IPS-18a (cell line): ENCODE measurements around the gene TMEM184C.

Source experiments
- H3K27ac ChIP-seq: one replicate; pipeline ENCODE4 v1.5.1; 2013; ENCODE audit warnings: low read length
- H3K27me3 ChIP-seq: one replicate; pipeline ENCODE4 v1.6.1; 2013; ENCODE audit warnings: mild to moderate bottlenecking, low read length; ENCODE audit not compliant: control insufficient read depth, insufficient read depth
- H3K36me3 ChIP-seq: one replicate; pipeline ENCODE4 v1.6.1; 2013; ENCODE audit warnings: low read depth, low read length; ENCODE audit not compliant: control insufficient read depth
- H3K4me1 ChIP-seq: one replicate; pipeline ENCODE4 v1.6.1; 2013; ENCODE audit warnings: low read depth, low read length; ENCODE audit not compliant: control insufficient read depth
- H3K4me3 ChIP-seq: one replicate; pipeline ENCODE4 v1.5.1; 2013; ENCODE audit warnings: low read length
- H3K9ac ChIP-seq: one replicate; pipeline ENCODE4 v1.6.1; 2013; ENCODE audit warnings: mild to moderate bottlenecking, low read length, moderate library complexity
- H3K9me3 ChIP-seq: one replicate; pipeline ENCODE4 v1.6.1; 2013; ENCODE audit warnings: low read depth, low read length; ENCODE audit not compliant: control insufficient read depth

Gene TMEM184C

GRCh38 chr4:147617173-147617840 lies at the start of gene TMEM184C:
TMEM184C (plus strand) TSS chr4:147617397; CDS start chr4:147617957, 560 bp downstream.
- H3K36me3 ChIP-seq, result peaks cover 6% of the 10 kb centered on the region
- H3K27ac ChIP-seq, result peak within 1 kb of the TSS; percentile 21
- H3K4me1 ChIP-seq, result peaks cover 4% of the 10 kb centered on the region
- H3K4me3 ChIP-seq, result peak within 1 kb of the TSS; percentile 74
- no peaks in the 10 kb centered on the region for H3K27me3 ChIP-seq
- H3K9me3 ChIP-seq, result no peaks in the 10 kb centered on the region
- H3K9ac ChIP-seq, result peak within 1 kb of the TSS; percentile 56

- H3K4me3 ChIP-seq, result no peak overlapping the region
- H3K4me1 ChIP-seq, result peaks cover 11% of the 10 kb centered on the region
- no peak overlapping the region for H3K9ac ChIP-seq
- H3K27me3 ChIP-seq, result no peaks in the 10 kb centered on the region
- no peaks in the 10 kb centered on the region for H3K9me3 ChIP-seq
- no peak overlapping the region for H3K27ac ChIP-seq
- no peaks in the 10 kb centered on the region for H3K36me3 ChIP-seq
Measured at GRCh38 chr4:147570616-147571015, 46.6 kb upstream of the TMEM184C start.

DNA sequence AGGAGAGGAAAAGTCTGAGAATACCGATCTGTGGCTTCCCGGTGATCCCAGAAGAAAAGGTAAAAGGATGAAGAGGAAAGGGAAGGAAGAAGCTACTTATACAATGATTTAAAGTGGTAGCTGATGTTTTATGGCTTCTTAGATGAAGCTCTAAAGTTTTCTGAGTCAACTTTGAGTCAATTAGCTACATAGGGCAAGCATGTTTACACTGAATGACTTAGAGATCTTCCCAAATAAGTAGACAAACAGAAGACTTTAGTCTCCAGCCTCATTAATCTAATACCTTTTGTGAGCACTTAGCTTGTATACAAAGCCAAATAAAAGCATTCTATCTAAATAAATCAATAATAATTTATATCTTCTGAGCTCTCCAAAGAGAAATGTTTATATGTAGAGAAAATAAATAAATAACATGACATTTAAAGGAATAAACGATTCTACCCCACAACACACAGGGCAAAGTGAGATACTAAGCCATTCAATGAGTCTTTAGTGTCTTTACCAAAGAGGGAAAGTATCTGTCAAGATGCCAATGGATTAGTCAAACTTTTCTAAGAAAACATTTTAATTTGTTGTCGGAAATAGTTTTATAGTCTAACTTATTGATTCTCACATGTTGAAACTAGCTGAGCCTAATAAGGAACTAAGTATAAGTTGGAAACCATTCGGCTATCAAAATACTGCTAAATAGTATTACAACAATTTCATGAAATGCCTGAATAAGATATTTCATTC lies 46.0 kb upstream of the TMEM184C start:
- Histone ChIP-seq H3K27ac (no peak overlapping the region), H3K9me3 (no peaks in the 10 kb centered on the region), H3K27me3 (no peaks in the 10 kb centered on the region), H3K9ac (no peak overlapping the region), H3K4me1 (peaks cover 11% of the 10 kb centered on the region), H3K36me3 (no peaks in the 10 kb centered on the region), H3K4me3 (no peak overlapping the region)

- Histone ChIP-seq H3K4me3 (no peak overlapping the region), H3K9me3 (no peaks in the 10 kb centered on the region), H3K9ac (no peak overlapping the region), H3K36me3 (no peaks in the 10 kb centered on the region), H3K27ac (no peak overlapping the region), H3K4me1 (no peaks in the 10 kb centered on the region), H3K27me3 (no peaks in the 10 kb centered on the region)
Measured at GRCh38 chr4:147576084-147576483, 41.1 kb upstream of the TMEM184C start.

GRCh38 chr4:147578051-147578476 lies 39.1 kb upstream of the TMEM184C start:
- H3K27ac ChIP-seq, result no peak overlapping the region
- H3K9me3 ChIP-seq, result no peaks in the 10 kb centered on the region
- H3K27me3 ChIP-seq, result no peaks in the 10 kb centered on the region
- H3K4me3 ChIP-seq, result no peak overlapping the region
- no peaks in the 10 kb centered on the region for H3K4me1 ChIP-seq
- H3K36me3 ChIP-seq, result no peaks in the 10 kb centered on the region
- H3K9ac ChIP-seq, result no peak overlapping the region

- no peaks in the 10 kb centered on the region for H3K27me3 ChIP-seq
- H3K4me1 ChIP-seq, result no peaks in the 10 kb centered on the region
- no peak overlapping the region for H3K27ac ChIP-seq
- H3K9me3 ChIP-seq, result no peaks in the 10 kb centered on the region
- no peak overlapping the region for H3K4me3 ChIP-seq
- H3K36me3 ChIP-seq, result no peaks in the 10 kb centered on the region
- no peak overlapping the region for H3K9ac ChIP-seq
Measured at GRCh38 chr4:147578593-147578992, 38.6 kb upstream of the TMEM184C start.

- H3K36me3 ChIP-seq, result no peaks in the 10 kb centered on the region
- no peaks in the 10 kb centered on the region for H3K4me1 ChIP-seq
- H3K9me3 ChIP-seq, result no peaks in the 10 kb centered on the region
- H3K4me3 ChIP-seq, result no peak overlapping the region
- no peak overlapping the region for H3K27ac ChIP-seq
- H3K27me3 ChIP-seq, result no peaks in the 10 kb centered on the region
- H3K9ac ChIP-seq, result no peak overlapping the region
Measured at GRCh38 chr4:147580396-147580795, 36.8 kb upstream of the TMEM184C start.

DNA sequence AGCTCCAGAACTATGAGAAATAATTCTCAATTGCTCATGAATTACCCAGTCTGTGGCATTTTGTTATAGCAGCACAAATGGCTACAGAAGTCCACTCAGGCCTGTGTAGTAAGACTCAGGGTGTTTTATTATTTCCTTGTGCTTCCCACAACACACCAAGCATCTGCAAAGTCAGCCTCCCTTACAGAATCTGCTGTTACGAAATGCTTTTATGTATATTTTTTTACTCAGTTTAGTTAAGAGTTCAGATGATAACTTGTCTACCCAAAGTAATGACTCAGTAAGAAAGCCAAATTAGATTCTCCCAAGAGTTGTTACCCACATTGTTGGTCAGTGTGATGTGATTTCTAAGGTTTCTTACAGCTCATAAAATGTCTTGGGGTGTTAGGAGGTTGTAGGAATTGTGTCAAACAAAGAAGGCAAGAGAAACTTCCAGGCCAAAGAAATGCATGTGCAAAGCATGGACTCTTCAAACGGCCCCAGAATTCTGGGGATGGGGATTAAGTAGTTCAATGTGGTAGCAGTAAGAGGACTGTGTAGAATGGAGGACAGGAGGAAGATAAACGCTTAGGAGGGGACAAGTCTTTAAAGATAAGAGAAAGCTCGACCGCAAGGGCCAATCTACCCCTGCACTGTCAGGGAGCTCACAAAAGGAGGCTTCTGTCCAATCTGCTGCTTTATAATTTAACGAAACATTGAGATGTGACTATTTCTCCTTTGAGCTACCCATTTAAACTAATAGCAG lies 35.4 kb upstream of the TMEM184C start:
- Histone ChIP-seq H3K9me3 (no peaks in the 10 kb centered on the region), H3K27ac (no peak overlapping the region)

GRCh38 chr4:147582386-147583060 lies 34.7 kb upstream of the TMEM184C start:
- Histone ChIP-seq H3K36me3 (no peaks in the 10 kb centered on the region), H3K27me3 (no peaks in the 10 kb centered on the region), H3K27ac (no peak overlapping the region), H3K4me3 (no peak overlapping the region), H3K9me3 (no peaks in the 10 kb centered on the region), H3K4me1 (no peaks in the 10 kb centered on the region), H3K9ac (no peak overlapping the region)

More for the DNA sequence above, 35.4 kb upstream of the TMEM184C start:
- no peaks in the 10 kb centered on the region for H3K36me3 ChIP-seq
- no peaks in the 10 kb centered on the region for H3K27me3 ChIP-seq
- no peak overlapping the region for H3K9ac ChIP-seq
- no peak overlapping the region for H3K4me3 ChIP-seq
- H3K4me1 ChIP-seq, result no peaks in the 10 kb centered on the region

DNA sequence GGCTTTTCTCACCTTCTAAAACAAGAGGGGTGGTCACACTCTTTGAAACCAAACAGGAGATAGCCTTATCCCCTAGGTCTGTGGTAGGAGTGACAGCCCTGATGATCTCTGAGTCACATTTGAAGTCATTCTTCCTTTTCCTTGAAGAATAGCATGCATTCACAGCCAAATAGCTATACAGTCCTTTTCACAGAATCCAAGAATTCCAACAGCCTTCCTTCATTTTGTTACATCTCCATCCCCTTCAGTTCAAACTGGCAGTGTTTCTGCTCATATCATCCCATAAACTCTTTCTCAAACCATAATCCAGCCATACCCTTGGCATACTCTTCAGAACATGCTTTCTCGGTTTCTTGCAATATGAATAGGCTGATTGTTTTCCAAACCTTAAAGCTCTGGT lies 33.3 kb upstream of the TMEM184C start:
- Histone ChIP-seq H3K27ac (no peak overlapping the region), H3K36me3 (no peaks in the 10 kb centered on the region), H3K4me3 (no peak overlapping the region), H3K9me3 (no peaks in the 10 kb centered on the region), H3K9ac (no peak overlapping the region), H3K27me3 (no peaks in the 10 kb centered on the region), H3K4me1 (no peaks in the 10 kb centered on the region)

DNA sequence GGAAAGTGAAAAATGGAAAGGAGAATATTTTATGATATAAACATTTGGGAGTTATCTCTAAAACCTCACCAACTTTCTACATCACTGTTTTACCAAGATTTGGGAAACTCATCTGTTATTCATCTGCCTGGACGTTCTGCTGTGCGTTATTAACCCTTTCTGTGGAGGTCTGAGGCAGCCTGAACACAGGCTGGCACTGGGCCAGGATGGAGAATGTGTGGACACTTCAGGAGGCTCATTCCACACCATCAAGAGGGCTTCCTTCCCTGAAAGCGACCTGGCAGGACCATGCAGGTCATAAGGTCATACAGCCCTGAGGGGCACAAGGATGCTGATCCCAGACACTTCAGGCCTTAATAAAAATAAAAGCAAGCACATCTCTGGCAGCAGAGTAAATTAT lies 31.2 kb upstream of the TMEM184C start:
- Histone ChIP-seq H3K27me3 (no peaks in the 10 kb centered on the region), H3K9me3 (no peaks in the 10 kb centered on the region), H3K27ac (no peak overlapping the region), H3K4me3 (no peak overlapping the region), H3K9ac (no peak overlapping the region), H3K4me1 (no peaks in the 10 kb centered on the region), H3K36me3 (no peaks in the 10 kb centered on the region)
